Muscle layer of colon (tissue), 2 donors: Measurements from ENCODE around the gene MRPL21.

ENCODE experiments used
- H3K27ac ChIP-seq: one replicate; pipeline ENCODE4 v1.7.0; 2013; ENCODE audit warnings: low read depth, mild to moderate bottlenecking, low read length, moderate library complexity
- H3K27me3 ChIP-seq, 2 donors: one replicate each; pipeline ENCODE4 v1.7.0; 2013; ENCODE audit warnings: low read length in 2 of 2, mild to moderate bottlenecking in 2 of 2; ENCODE audit not compliant: insufficient read depth in 2 of 2, control insufficient read depth in 1 of 2
- H3K36me3 ChIP-seq: one replicate; pipeline ENCODE4 v1.7.0; 2013; ENCODE audit warnings: mild to moderate bottlenecking, low read length; ENCODE audit not compliant: insufficient read depth
- H3K4me1 ChIP-seq: one replicate; pipeline ENCODE4 v1.7.0; 2013; ENCODE audit warnings: mild to moderate bottlenecking, low read length; ENCODE audit not compliant: insufficient read depth
- H3K4me3 ChIP-seq, 2 donors: one replicate each; pipeline ENCODE4 v1.7.0; 2013; ENCODE audit warnings: low read length in 2 of 2, low read depth in 1 of 2, mild to moderate bottlenecking in 1 of 2, moderate library complexity in 1 of 2
- H3K9ac ChIP-seq: one replicate; pipeline ENCODE4 v1.7.0; 2013; ENCODE audit warnings: low read length
- H3K9me3 ChIP-seq: one replicate; pipeline ENCODE4 v1.7.0; 2013; ENCODE audit warnings: mild to moderate bottlenecking, low read length
- donor health status: abdominal sarcoma.
- donor health status: Adenocarcinoma of cecum.

The MRPL21 gene

GRCh38 chr11:68933605-68934320 is 30.1 kb upstream of the MRPL21 start:
- Histone ChIP-seq H3K27me3 (no peaks in the 10 kb centered on the region), H3K27ac (peak overlapping the region; percentile 93), H3K4me3 (no peak overlapping the region), H3K36me3 (peaks cover 75% of the 10 kb centered on the region), H3K4me1 (peaks cover 70% of the 10 kb centered on the region), H3K9ac (peak overlapping the region; percentile 65), H3K9me3 (no peaks in the 10 kb centered on the region)

- H3K9me3 ChIP-seq, result no peaks in the 10 kb centered on the region
- peaks cover 70% of the 10 kb centered on the region for H3K4me1 ChIP-seq
- H3K4me3 ChIP-seq, result no peak overlapping the region
- H3K27me3 ChIP-seq, result no peaks in the 10 kb centered on the region
- H3K9ac ChIP-seq, result peak overlapping the region; percentile 30
- H3K36me3 ChIP-seq, result peaks cover 68% of the 10 kb centered on the region
- H3K27ac ChIP-seq, result peak overlapping the region; percentile 93
These were observed 29.4 kb upstream of the MRPL21 start for GRCh38 chr11:68932933-68933577.

GRCh38 chr11:68932358-68932757 is 28.7 kb upstream of the MRPL21 start:
- H3K27me3 ChIP-seq, result no peaks in the 10 kb centered on the region

GRCh38 chr11:68931911-68932310 is 28.3 kb upstream of the MRPL21 start:
- peak overlapping the region; percentile 62 for H3K27ac ChIP-seq
- H3K36me3 ChIP-seq, result peaks cover 61% of the 10 kb centered on the region
- H3K9me3 ChIP-seq, result no peaks in the 10 kb centered on the region
- peaks cover 72% of the 10 kb centered on the region for H3K4me1 ChIP-seq
- no peak overlapping the region for H3K9ac ChIP-seq
- no peak overlapping the region for H3K4me3 ChIP-seq
- no peaks in the 10 kb centered on the region for H3K27me3 ChIP-seq

More at GRCh38 chr11:68932358-68932757, 28.7 kb upstream of the MRPL21 start:
- Histone ChIP-seq H3K36me3 (peaks cover 61% of the 10 kb centered on the region), H3K27ac (peak overlapping the region; percentile 62), H3K4me3 (no peak overlapping the region), H3K4me1 (peaks cover 72% of the 10 kb centered on the region), H3K9ac (no peak overlapping the region), H3K9me3 (no peaks in the 10 kb centered on the region)

GRCh38 chr11:68930991-68931855 is 27.6 kb upstream of the MRPL21 start:
- Histone ChIP-seq H3K4me3 (no peak overlapping the region), H3K27me3 (no peaks in the 10 kb centered on the region), H3K9ac (no peak overlapping the region), H3K36me3 (peaks cover 55% of the 10 kb centered on the region), H3K27ac (peak overlapping the region; percentile 62), H3K4me1 (peaks cover 69% of the 10 kb centered on the region), H3K9me3 (no peaks in the 10 kb centered on the region)

- Histone ChIP-seq H3K9ac (no peak overlapping the region), H3K4me1 (peaks cover 58% of the 10 kb centered on the region), H3K4me3 (no peak overlapping the region), H3K27me3 (no peaks in the 10 kb centered on the region), H3K9me3 (no peaks in the 10 kb centered on the region), H3K36me3 (peaks cover 55% of the 10 kb centered on the region), H3K27ac (no peak overlapping the region)
These were observed 26.3 kb upstream of the MRPL21 start for GRCh38 chr11:68929706-68930570.

- no peaks in the 10 kb centered on the region for H3K27me3 ChIP-seq
- peaks cover 54% of the 10 kb centered on the region for H3K36me3 ChIP-seq
- H3K4me1 ChIP-seq, result peaks cover 58% of the 10 kb centered on the region
These were observed 25.5 kb upstream of the MRPL21 start for GRCh38 chr11:68929135-68929534.

GRCh38 chr11:68928136-68928880 is 24.7 kb upstream of the MRPL21 start:
- Histone ChIP-seq H3K27ac (peak overlapping the region; percentile 92), H3K9me3 (no peaks in the 10 kb centered on the region), H3K4me1 (peaks cover 58% of the 10 kb centered on the region), H3K27me3 (no peaks in the 10 kb centered on the region), H3K4me3 (no peak overlapping the region), H3K9ac (peak overlapping the region; percentile 3), H3K36me3 (peaks cover 56% of the 10 kb centered on the region)

More at GRCh38 chr11:68929135-68929534, 25.5 kb upstream of the MRPL21 start:
- H3K9me3 ChIP-seq, result no peaks in the 10 kb centered on the region
- peak overlapping the region; percentile 92 for H3K27ac ChIP-seq
- H3K9ac ChIP-seq, result no peak overlapping the region
- H3K4me3 ChIP-seq, result no peak overlapping the region

GRCh38 chr11:68927280-68928135 is 23.9 kb upstream of the MRPL21 start:
- no peaks in the 10 kb centered on the region for H3K9me3 ChIP-seq
- H3K4me3 ChIP-seq, result no peak overlapping the region
- H3K4me1 ChIP-seq, result peaks cover 50% of the 10 kb centered on the region
- peaks cover 56% of the 10 kb centered on the region for H3K36me3 ChIP-seq
- peak overlapping the region; percentile 92 for H3K27ac ChIP-seq
- H3K27me3 ChIP-seq, result no peaks in the 10 kb centered on the region
- no peak overlapping the region for H3K9ac ChIP-seq
